D721Med (cell line): Measurements from ENCODE around the gene ADCY4.

ENCODE experiments used
- DNase-seq: peaks from one replicate; pipeline ENCODE4 v3.0.0; 2011; ENCODE audit warnings: low spot score; ENCODE audit not compliant: insufficient read length
- FAIRE-seq: peaks from 2 replicates; lab custom pipeline; 2011; peaks lifted over from hg19 to GRCh38; lab: Jason Lieb, UNC
- CTCF ChIP-seq: IDR thresholded peaks from 2 replicates; pipeline ENCODE4 v1.5.1; 2012; ENCODE audit warnings: mild to moderate bottlenecking, control low read depth; ENCODE audit not compliant: insufficient read depth; ENCODE audit errors: missing control alignments

Gene ADCY4

GRCh38 chr14:24369907-24370687 lies 35.2 kb upstream of the ADCY4 start:
- no peak for DNase-seq
- FAIRE-seq = no peak

GRCh38 chr14:24369463-24369862 lies 34.6 kb upstream of the ADCY4 start:
- TF ChIP-seq CTCF = no peak
- DNase-seq (no peak), FAIRE-seq (no peak)

More at GRCh38 chr14:24369907-24370687, 35.2 kb upstream of the ADCY4 start:
- TF ChIP-seq CTCF = no peak

- TF ChIP-seq CTCF = no peak
- DNase-seq (peak; percentile 77), FAIRE-seq (no peak)
Observed at GRCh38 chr14:24368562-24369252, 33.8 kb upstream of the ADCY4 start.

- FAIRE-seq (no peak), DNase-seq (no peak)
- no peak for TF ChIP-seq CTCF
Observed at GRCh38 chr14:24368212-24368561, 33.3 kb upstream of the ADCY4 start.

GRCh38 chr14:24367514-24368211 lies 32.8 kb upstream of the ADCY4 start, which contains the start of gene NFATC4:
Gene NFATC4, plus strand, starts transcription at chr14:24368184. Its CDS starts 157 bp downstream, at chr14:24368341.
- no peak for TF ChIP-seq CTCF
- DNase-seq (peak; percentile 70), FAIRE-seq (no peak)

GRCh38 chr14:24366721-24367513 lies 32.0 kb upstream of the ADCY4 start:
- no peak for FAIRE-seq
- no peak for TF ChIP-seq CTCF
- peak; percentile 47 for DNase-seq
